GM06990 (cell line): ENCODE results near the gene TCF4.

Source experiments
- DNase-seq: peaks from one replicate; pipeline ENCODE4 v3.0.0-alpha.2; 2011; ENCODE audit not compliant: insufficient read length; ENCODE audit errors: extremely low read depth
- H3K27me3 ChIP-seq: replicated peaks from 2 replicates; pipeline ENCODE4 v1.6.0; 2011; ENCODE audit warnings: low read length; ENCODE audit not compliant: control insufficient read depth, insufficient read depth
- H3K36me3 ChIP-seq: 2 replicates; pipeline ENCODE4 v1.5.1; 2011; ENCODE audit warnings: low read length; ENCODE audit not compliant: control insufficient read depth, insufficient read depth
- H3K4me3 ChIP-seq: replicated peaks from 2 replicates; pipeline ENCODE4 v1.5.1; 2011; ENCODE audit warnings: low read depth, mild to moderate bottlenecking, control low read depth, low read length
- TF ChIP-seq, protein P1 (sequence below): IDR thresholded peaks from 2 replicates; pipeline ENCODE4 v1.5.1; 2011; ENCODE audit warnings: low read length, control low read depth, mild to moderate bottlenecking, inconsistent platforms; ENCODE audit not compliant: insufficient read depth, poor library complexity, severe bottlenecking

Gene TCF4

DNA sequence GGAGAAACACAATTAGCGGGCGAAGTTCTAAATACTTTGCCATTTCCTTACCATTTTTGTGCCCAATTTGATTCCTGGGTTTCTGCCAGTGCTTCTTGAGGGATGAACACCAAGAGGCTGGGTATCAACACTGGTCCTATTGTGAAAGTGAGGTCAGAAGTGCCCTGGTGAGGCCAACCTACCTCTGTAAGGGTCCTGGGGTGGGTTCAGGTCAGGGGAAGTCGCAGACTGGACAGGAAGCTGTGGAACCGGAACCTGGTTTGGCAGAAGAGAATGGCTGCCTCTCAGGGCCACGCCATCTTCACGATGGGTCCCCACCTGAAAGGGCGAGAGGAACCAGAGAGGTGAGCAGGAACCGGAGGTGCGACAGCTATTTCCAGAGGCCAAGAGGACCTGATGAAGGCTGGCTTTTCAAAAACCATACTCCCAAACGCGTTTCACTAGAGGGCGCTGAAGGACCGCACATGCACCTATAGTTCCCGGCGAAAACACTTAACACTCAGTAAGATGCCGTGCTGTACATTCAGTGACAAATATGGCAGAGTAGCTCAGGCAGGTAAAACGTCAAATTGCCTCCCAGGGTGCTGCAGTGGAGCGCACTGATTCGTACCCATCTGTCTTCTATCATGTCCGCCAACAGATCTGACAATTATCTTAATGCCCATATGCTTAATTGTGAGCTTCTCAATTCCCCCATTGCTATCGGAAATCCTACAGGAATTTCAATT, 353.5 kb downstream of the TCF4 start:
- TF ChIP-seq, protein P1, sequence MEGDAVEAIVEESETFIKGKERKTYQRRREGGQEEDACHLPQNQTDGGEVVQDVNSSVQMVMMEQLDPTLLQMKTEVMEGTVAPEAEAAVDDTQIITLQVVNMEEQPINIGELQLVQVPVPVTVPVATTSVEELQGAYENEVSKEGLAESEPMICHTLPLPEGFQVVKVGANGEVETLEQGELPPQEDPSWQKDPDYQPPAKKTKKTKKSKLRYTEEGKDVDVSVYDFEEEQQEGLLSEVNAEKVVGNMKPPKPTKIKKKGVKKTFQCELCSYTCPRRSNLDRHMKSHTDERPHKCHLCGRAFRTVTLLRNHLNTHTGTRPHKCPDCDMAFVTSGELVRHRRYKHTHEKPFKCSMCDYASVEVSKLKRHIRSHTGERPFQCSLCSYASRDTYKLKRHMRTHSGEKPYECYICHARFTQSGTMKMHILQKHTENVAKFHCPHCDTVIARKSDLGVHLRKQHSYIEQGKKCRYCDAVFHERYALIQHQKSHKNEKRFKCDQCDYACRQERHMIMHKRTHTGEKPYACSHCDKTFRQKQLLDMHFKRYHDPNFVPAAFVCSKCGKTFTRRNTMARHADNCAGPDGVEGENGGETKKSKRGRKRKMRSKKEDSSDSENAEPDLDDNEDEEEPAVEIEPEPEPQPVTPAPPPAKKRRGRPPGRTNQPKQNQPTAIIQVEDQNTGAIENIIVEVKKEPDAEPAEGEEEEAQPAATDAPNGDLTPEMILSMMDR = peak; percentile 85
- Histone ChIP-seq H3K36me3 (peaks cover 19% of the 10 kb centered on the region), H3K4me3 (no peak overlapping the region), H3K27me3 (no peaks in the 10 kb centered on the region)
- no peak for DNase-seq

DNA sequence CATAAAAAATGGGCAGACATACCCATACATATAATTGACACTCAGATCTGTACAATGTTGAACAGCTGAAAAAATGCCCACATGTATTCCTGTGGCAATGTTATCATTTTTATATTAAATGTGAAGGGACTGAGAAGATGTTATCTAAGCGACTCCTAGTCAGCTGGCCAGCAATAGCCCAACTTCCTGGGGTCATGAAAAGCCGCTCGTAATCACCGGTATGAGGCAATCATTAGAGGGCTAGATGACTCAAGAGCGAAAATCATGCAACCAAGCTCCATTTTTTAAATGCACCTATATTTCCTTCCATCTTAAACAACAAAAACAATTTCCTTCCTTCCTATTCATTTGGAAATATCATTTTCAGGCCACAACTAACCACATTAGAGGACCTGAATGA, 354.1 kb downstream of the TCF4 start:
- TF ChIP-seq, protein P1 = no peak
- no peak for DNase-seq
- Histone ChIP-seq H3K4me3 (no peak overlapping the region), H3K27me3 (no peaks in the 10 kb centered on the region), H3K36me3 (peaks cover 23% of the 10 kb centered on the region)

DNA sequence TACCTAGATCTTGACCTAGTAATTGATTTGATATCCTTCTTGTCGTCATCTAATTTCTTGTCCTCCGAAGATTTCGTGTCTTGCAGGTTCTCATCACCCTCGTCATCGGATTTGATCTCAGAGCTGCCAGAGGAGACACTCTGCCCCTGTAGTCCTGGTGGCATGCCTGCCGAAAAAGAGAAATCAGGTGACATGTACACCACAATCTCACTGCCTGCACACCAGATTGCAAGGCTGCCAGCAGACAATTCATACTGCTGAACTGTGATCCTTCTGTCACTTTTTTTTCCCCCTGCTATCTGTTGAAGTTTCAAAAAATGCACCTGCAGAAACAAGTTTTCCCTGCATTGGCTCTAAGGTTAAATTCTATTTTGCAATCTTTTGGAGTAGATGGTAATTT, 355.5 kb downstream of the TCF4 start:
- Histone ChIP-seq H3K36me3 (peaks cover 28% of the 10 kb centered on the region), H3K27me3 (no peaks in the 10 kb centered on the region), H3K4me3 (no peak overlapping the region)
- TF ChIP-seq, protein P1 = no peak
- no peak for DNase-seq

DNA sequence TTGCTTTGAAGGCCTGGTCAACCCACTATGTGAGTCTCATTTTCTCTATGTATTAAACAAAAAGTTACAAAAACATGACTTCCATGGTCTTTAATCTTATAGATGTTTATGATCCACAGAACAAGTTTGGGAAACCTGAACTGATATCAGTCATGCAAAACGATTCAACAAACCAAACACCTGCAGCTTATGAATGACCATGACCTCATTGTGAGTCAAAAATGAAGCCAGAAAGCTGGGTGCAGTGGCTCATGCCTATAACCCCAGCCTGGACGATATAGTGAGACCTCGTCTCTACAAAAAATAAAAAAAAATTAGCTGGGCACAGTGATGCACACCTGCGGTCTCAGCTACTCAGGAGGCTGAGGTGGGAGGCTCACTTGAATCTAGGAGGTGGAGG, 358.3 kb downstream of the TCF4 start:
- H3K27me3 ChIP-seq = no peaks in the 10 kb centered on the region
- H3K36me3 ChIP-seq = peaks cover 33% of the 10 kb centered on the region
- TF ChIP-seq, protein P1 = no peak
- H3K4me3 ChIP-seq = no peak overlapping the region
- DNase-seq = no peak

DNA sequence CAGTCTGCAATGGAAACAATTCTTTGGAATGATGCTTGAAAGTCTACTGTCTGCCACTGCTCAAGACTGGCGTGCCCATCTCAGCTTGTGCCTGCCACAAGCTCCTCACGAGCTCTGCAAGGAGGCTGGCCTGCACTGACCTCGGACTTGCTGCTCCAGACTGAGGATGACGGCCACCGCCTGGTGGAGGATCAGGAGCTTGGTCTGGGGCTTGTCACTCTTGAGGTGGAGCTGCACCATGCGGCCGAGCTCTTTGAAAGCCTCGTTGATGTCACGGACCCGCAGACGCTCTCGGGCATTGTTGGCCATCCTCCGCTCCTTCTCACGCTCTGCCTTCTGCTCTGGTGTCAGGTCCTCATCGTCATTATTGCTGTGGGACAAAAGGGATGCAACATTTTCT, 359.3 kb downstream of the TCF4 start:
- TF ChIP-seq, protein P1 = no peak
- no peak for DNase-seq
- Histone ChIP-seq H3K36me3 (peaks cover 28% of the 10 kb centered on the region), H3K27me3 (no peaks in the 10 kb centered on the region), H3K4me3 (no peak overlapping the region)

DNA sequence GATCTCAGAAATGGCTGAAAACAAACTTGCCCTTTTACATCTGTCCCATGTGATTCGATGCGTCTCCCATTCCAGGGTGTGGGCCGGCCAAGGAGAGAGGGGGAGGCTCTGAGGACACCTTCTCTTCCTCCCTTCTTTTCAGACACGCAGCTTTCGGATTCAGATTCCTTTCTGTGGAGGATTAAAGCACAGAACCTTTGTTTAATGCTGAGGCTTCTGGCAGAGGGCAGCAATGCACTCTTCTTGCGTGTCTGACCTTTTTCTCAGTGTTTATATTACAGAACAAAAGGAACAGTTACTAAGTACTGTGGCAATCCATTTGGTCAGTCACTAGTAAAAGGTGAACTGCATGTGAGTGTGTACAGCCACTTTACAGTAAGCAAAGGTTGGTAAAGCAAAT, 359.8 kb downstream of the TCF4 start:
- TF ChIP-seq, protein P1 = no peak

More for the DNA sequence above, 359.8 kb downstream of the TCF4 start:
- Histone ChIP-seq H3K27me3 (no peaks in the 10 kb centered on the region), H3K4me3 (no peak overlapping the region), H3K36me3 (peaks cover 25% of the 10 kb centered on the region)
- no peak for DNase-seq
